HG02571 (cell line): Measurements from ENCODE around the gene CCT2.

Experiments used
- ATAC-seq: cut with Tn5 transposase; IDR thresholded peaks from one replicate; pipeline ENCODE4 v1.9.1; 2021; ENCODE audit warnings: mild to moderate bottlenecking, moderate library complexity; ENCODE audit not compliant: unreplicated experiment

Gene CCT2

DNA sequence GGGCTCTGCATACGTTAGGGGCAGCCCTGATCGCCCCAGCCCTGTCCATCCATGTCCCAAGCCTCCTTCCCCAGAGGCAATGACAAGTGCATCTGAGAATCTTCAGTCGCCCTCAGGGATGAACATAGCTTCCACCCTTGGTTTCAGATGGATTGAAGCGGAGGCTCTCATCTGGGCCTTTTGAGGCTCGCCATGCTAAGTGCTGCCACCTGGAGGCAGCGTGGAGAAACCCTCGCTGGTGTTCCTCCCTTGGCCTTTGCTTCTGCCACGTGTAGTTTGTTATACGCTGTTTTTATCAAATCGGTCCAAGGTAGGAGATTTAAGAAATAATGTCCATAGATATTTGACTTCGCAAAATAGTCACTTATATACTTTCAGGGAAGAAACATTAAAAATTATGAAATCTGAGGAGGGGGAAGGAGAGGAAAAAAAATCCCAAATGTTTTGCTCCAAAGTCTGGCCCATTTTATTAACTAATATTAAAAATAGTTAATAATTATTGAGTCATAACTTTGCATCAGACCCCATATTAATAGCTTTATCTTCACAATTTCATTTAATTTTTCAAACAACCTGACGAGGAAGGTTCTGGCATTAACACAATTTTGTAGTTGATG is 54.2 kb downstream of the CCT2 start:
- ATAC-seq: peak; percentile 84

DNA sequence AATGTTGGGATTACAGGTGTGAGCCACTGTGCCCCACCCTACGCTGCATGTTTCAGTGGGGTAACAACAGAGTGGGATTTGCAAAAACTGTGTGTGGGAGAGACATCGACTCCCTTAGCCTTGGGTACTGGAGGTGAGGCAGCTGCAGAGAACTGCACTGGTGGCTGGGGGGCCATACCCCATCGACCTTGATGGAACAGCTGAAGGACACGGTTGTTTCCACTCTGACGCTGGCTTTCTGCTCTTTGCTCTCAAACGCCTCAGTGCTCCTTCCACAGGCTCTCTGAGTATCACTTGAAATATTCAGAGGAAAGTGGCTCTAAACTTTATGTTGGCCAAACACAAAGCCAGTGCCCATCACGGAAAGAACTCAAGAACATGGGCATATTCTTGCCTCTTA is 56.3 kb downstream of the CCT2 start:
- ATAC-seq: no peak

DNA sequence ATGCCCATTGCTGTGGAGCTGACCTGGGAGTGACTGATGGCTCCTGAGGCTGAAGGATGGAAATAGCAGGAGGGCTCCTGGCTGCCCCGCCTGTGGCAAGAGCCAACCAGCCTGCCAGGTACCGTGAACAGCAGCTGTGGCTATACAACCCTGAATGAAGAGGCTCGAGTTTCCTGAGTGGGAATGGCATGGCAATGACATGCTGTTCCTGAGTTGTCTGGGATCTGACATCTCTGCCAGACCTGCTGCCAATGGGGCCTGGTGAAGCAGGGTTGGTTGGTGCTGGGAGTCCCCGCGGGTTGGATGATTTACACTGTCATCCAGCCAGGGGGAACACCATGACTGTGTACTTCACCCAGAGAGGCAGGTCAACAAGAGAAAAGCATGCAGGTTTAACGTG is 57.3 kb downstream of the CCT2 start:
- ATAC-seq: no peak

DNA sequence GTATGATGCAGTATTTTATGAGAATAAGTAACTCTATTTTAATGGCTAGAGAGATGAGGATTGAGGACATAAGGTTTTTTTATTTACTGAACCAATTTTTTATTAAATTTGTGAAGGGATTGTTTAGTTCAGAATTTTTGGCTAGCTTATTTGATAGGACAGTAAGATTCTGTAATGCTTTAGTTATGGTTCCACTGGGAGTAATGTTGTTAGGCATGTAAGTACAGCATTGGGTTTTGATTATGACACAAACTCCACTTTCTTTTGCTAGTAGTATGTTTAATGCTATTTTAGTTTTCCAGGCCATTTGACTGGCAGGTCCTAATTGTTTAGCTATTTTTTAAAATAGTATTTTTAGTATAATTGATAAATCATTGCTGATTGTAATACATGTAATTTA is 59.3 kb downstream of the CCT2 start:
- no peak for ATAC-seq

DNA sequence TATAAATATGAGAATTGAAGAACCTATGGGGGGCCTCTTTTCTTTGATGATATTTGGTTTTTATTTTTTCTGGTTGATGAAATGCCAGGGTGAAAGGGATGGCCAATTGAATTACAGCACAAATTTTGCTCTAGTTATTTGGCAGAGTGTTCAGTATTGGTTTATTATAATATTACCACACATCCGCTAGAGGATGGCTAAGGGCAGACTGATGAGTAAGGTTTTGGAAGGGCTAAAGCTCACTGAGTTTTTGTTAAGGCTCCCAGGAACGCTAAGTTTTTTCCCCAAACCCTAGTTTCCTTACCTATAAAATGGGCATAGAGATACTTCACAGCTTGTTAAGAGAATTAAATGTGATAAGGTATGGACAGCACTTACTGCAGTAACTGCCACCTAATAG is 59.8 kb downstream of the CCT2 start:
- ATAC-seq: no peak

DNA sequence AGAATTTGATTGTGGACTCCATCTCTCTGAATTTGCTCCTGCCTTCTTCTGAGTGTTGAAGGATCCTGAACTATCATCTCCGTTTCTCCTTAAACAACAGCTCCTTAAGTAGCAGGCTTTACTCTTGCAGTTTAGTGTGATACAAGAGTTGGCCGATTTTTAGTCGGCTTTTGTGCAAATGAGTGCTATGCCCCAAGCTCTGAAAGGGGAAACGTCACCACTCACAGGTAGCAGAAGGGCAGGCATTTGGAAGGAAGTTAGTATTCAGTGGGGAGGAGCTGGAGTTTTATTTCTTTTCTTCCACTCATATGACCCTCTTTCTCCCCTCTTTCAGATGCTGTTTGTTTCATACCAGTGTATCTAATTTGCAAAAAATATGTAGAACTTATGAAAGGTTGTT is 61.9 kb downstream of the CCT2 start:
- no peak for ATAC-seq

DNA sequence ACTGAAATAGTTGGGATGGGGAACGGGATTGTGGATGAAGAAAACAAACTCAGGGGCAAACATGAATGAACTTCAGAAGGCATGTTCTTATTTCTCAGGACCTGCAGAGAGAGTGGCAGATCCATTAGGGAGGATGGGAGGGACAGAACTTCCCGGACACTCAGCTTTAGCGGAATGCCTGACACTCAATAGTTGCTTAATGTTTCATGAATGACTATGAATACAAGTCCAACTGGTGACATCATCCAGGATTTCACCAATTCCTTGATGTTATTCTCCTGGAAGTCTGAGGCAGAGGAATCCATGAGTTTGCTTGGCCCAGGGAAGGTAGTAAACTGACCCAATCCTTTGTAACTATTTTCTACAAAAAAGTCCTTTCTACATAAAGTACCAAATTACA is 63.2 kb downstream of the CCT2 start:
- ATAC-seq: no peak

DNA sequence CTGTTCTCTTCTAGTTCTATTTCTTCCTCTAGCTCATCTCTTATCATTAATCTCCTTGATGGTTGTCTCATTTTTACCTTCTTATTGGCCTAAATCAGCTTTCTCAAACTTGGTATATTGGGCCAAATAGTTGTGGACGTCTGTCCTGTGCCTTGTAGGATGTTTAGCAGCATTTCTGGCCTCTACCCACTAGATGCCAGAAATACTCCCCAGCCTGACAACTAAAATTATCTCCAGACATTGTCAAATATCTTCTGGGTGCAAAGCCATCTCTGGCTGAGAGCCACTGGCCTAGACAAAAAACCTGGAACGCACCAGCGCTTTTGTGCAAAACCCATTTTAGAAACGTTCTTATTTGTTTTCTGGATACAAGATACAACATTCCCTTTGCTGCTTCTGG is 64.3 kb downstream of the CCT2 start:
- ATAC-seq: no peak
